ENCODE data around the gene FAM237B. TPM values are rescaled to one million over a fixed set of nuclear protein-coding genes. Genes with fewer than 3 reads are reported as not detected.

The FAM237B gene
- total and polyA plus RNA-seq, 2 of the 8 experiments (the other 6 are each of a cell fraction or from before 2014, with no cell fraction given) = not detected

GRCh38 chr7:90346336-90347125, 25.4 kb upstream of the FAM237B start, which contains the start of gene GTPBP10:
Gene GTPBP10 (plus strand): TSS chr7:90346716. CDS start chr7:90346742, 26 bp downstream.
- WGBS, 2 experiments (ENCODE audit: extremely low coverage in 1 of 2, insufficient coverage in 1 of 2, insufficient read length in 1 of 2, insufficient replicate concordance in 2 of 2, low coverage in 1 of 2, low lambda C conversion rate in 2 of 2, missing lambda C conversion rate in 1 of 2) = 0% methylated on average over 37 of the region's 37 CpGs; no CpG with 5 or more reads in 1 of the 2 experiments
- DNase-seq (ENCODE audit: low read depth in 1 of 2, low spot score in 2 of 2) (peak; percentile 87 to 94), FAIRE-seq (peak; percentile 7)
- Histone ChIP-seq H3K4me3 (ENCODE audit: extremely low read depth in 1 of 4, insufficient read depth in 2 of 4, low read depth in 3 of 4, low read length in 4 of 4) (peak within 1 kb of the TSS; percentile 68 to 99 (median 90)), H3K9me3 (ENCODE audit: insufficient read depth in 2 of 2, low read depth in 1 of 2, low read length in 1 of 2) (no peaks in the 10 kb centered on the region), H3K4ac (replicated peaks; ENCODE audit: insufficient read length, low read depth, low read length) (no peak within 1 kb of the TSS), H2BK15ac (ENCODE audit: low read length) (no peak within 1 kb of the TSS), H3K9ac (replicated peaks in 1 of 4; ENCODE audit: extremely low read depth in 1 of 4, low read depth in 3 of 4, low read length in 3 of 4) (peak within 1 kb of the TSS; percentile 76 to 93 (median 81)), H3K79me2 (ENCODE audit: control insufficient read depth in 1 of 2, insufficient read depth in 2 of 2, low read length in 2 of 2) (peaks cover 4 to 40% of the 10 kb centered on the region in 2 experiments; a peak in 3 of 4 replicates), H2BK5ac (ENCODE audit: low read depth, low read length) (peak within 1 kb of the TSS; percentile 46), H4K91ac (replicated peaks; ENCODE audit: insufficient read length, low read length) (no peak within 1 kb of the TSS), H3K23me2 (ENCODE audit: low read depth, low read length) (no peaks in the 10 kb centered on the region), H3K4me1 (replicated peaks in 1 of 4; ENCODE audit: control insufficient read depth in 3 of 4, insufficient read depth in 4 of 4, low read length in 3 of 4) (no peaks in the 10 kb centered on the region), H3K56ac (replicated peaks; ENCODE audit: insufficient read length, low read depth, low read length) (no peak within 1 kb of the TSS), H3K27me3 (replicated peaks in 1 of 4; ENCODE audit: control insufficient read depth in 3 of 4, extremely low read depth in 1 of 4, insufficient read depth in 3 of 4, low read length in 3 of 4) (no peaks in the 10 kb centered on the region), H2BK20ac (ENCODE audit: low read length) (no peak within 1 kb of the TSS), H3K18ac (ENCODE audit: extremely low read depth, low read length) (peak within 1 kb of the TSS; percentile 22; the same call in 1 of the 2 replicates), H4K5ac (ENCODE audit: insufficient read length, low read depth, low read length) (peak within 1 kb of the TSS; percentile 36), H4K8ac (ENCODE audit: extremely low read depth, insufficient read depth, low read length) (peak within 1 kb of the TSS; percentile 93; the same call in 1 of the 2 replicates), H3K23ac (ENCODE audit: insufficient read length) (no peak within 1 kb of the TSS), H3K36me3 (ENCODE audit: control insufficient read depth in 2 of 4, insufficient read depth in 4 of 4, low read length in 3 of 4) (no peaks in the 10 kb centered on the region), H2BK12ac (ENCODE audit: low read depth, low read length) (no peak within 1 kb of the TSS), H4K20me1 (replicated peaks in 1 of 2; ENCODE audit: control insufficient read depth in 1 of 2, insufficient read depth in 2 of 2, low read length in 2 of 2) (no peaks in the 10 kb centered on the region), H3K14ac (ENCODE audit: insufficient read length) (no peak within 1 kb of the TSS), H3K79me1 (ENCODE audit: low read depth, low read length) (peaks cover 4% of the 10 kb centered on the region; the same call in 1 of the 2 replicates), H2AFZ (ENCODE audit: low read length) (peak within 1 kb of the TSS; percentile 95), H2BK120ac (replicated peaks; ENCODE audit: low read depth, low read length) (no peak within 1 kb of the TSS), H3K4me2 (ENCODE audit: insufficient read depth in 1 of 2, low read depth in 2 of 2, low read length in 2 of 2) (peak within 1 kb of the TSS; percentile 80 to 81), H2AK5ac (ENCODE audit: low read depth, low read length) (no peak within 1 kb of the TSS), H3K27ac (ENCODE audit: low read depth, low read length) (peak within 1 kb of the TSS; percentile 82)
- CTCF ChIA-PET (ENCODE audit: partially characterized antibody) = interaction anchor here (0.6 to 1.8 kb wide), 23 partner anchors 9 to 676 kb away, joined by 3 to 8 read pairs (median 4); partner anchors contain the start of genes CLDN12 and STEAP2
- POLR2A ChIA-PET (ENCODE audit: partially characterized antibody) = interaction anchor here (0.8 to 1.2 kb wide), 6 partner anchors 11 to 75 kb away, joined by 3 to 4 read pairs (median 3); partner anchors contain the start of genes CLDN12 and FAM237B
- TF ChIP-seq MAFK (IDR thresholded peaks at IDR 0.05; ENCODE audit: low read depth, low read length) = no peak
